IMR-90 (cell line): ENCODE measurements around the gene LAMC3. TPM values are rescaled to one million over a fixed set of nuclear protein-coding genes. Genes with fewer than 3 reads are reported as not detected.

Source experiments
- ATAC-seq: fragments of 200-7000 bp; cut with Tn5 transposase; 2 replicates; pipeline ENCODE4 v1.9.1; 2020; ENCODE audit warnings: low read depth, mild to moderate bottlenecking, moderate library complexity
- BruUV-seq: library from RNA; stranded (reverse); fragments of 400-500 nt; replicated peaks from 2 replicates; lab custom pipeline; 2021; lab: Mats Ljungman, UMichigan
- CTCF ChIA-PET: fragments of 300-600 bp; formaldehyde crosslinking; extraction: SDS; loops from one replicate; lab custom pipeline; 2021; ENCODE audit warnings: antibody characterized with exemption; lab: Yijun Ruan, JAX
- POLR2A ChIA-PET: fragments of 300-600 bp; sonication (Branson Sonifier 250); formaldehyde crosslinking; loops from one replicate; lab custom pipeline; 2022; ENCODE audit warnings: antibody characterized with exemption; ENCODE audit not compliant: unreplicated experiment; lab: Charles Lee
- DNase-seq: peaks from one replicate; pipeline ENCODE4 v3.0.0; 2013
- H2AFZ ChIP-seq: replicated peaks from 2 replicates; pipeline ENCODE3; 2013; ENCODE audit warnings: low read length, mild to moderate bottlenecking; ENCODE audit not compliant: poor library complexity
- H2AK5ac ChIP-seq: 2 replicates; pipeline ENCODE4 v1.6.1; 2013; ENCODE audit warnings: low read depth, low read length, inconsistent platforms
- H2AK9ac ChIP-seq: replicated peaks from 2 replicates; pipeline ENCODE3; 2013; ENCODE audit warnings: mild to moderate bottlenecking, low read depth, low read length, moderate library complexity; ENCODE audit not compliant: poor library complexity
- H2BK120ac ChIP-seq: 2 replicates; pipeline ENCODE4 v1.6.1; 2013; ENCODE audit warnings: low read depth, low read length, inconsistent platforms
- H2BK15ac ChIP-seq: 3 replicates; pipeline ENCODE4 v1.6.1; 2013; ENCODE audit warnings: low read depth, low read length, inconsistent platforms
- H2BK20ac ChIP-seq: 2 replicates; pipeline ENCODE4 v1.6.1; 2013; ENCODE audit warnings: low read depth, mild to moderate bottlenecking, inconsistent platforms, low read length, moderate library complexity
- H2BK5ac ChIP-seq: 2 replicates; pipeline ENCODE4 v1.6.1; 2013; ENCODE audit warnings: mild to moderate bottlenecking, low read depth, low read length, inconsistent platforms; ENCODE audit not compliant: poor library complexity, severe bottlenecking
- H3K14ac ChIP-seq: replicated peaks from 2 replicates; pipeline ENCODE4 v1.6.1; 2013; ENCODE audit warnings: low read depth, low read length, inconsistent platforms
- H3K18ac ChIP-seq: 2 replicates; pipeline ENCODE4 v1.6.1; 2013; ENCODE audit warnings: low read depth, low read length, control low read depth
- H3K23ac ChIP-seq: 2 replicates; pipeline ENCODE4 v1.6.1; 2013; ENCODE audit warnings: low read depth, low read length, inconsistent platforms
- H3K27ac ChIP-seq: 2 replicates; pipeline ENCODE4 v1.5.1; 2013; ENCODE audit warnings: mild to moderate bottlenecking, control low read depth, low read length; ENCODE audit not compliant: insufficient read depth
- H3K27me3 ChIP-seq: 2 replicates; pipeline ENCODE4 v1.6.1; 2013; ENCODE audit warnings: low read length; ENCODE audit not compliant: control insufficient read depth, insufficient read depth
- H3K36me3 ChIP-seq: 2 replicates; pipeline ENCODE4 v1.6.1; 2013; ENCODE audit warnings: low read length, mixed read lengths; ENCODE audit not compliant: control insufficient read depth, insufficient read depth
- H3K4ac ChIP-seq: 2 replicates; pipeline ENCODE4 v1.6.1; 2013; ENCODE audit warnings: low read depth, low read length, inconsistent platforms
- H3K4me1 ChIP-seq: 2 replicates; pipeline ENCODE4 v1.6.1; 2013; ENCODE audit warnings: low read length, mixed read lengths; ENCODE audit not compliant: control insufficient read depth, insufficient read depth
- H3K4me2 ChIP-seq: 2 replicates; pipeline ENCODE4 v1.6.1; 2013; ENCODE audit warnings: low read depth, mild to moderate bottlenecking, control low read depth, low read length, moderate library complexity
- H3K4me3 ChIP-seq: 2 replicates; pipeline ENCODE4 v1.5.1; 2013; ENCODE audit warnings: low read depth, mild to moderate bottlenecking, control low read depth, low read length, moderate library complexity; ENCODE audit not compliant: insufficient read depth
- H3K56ac ChIP-seq: 2 replicates; pipeline ENCODE4 v1.6.1; 2013; ENCODE audit warnings: low read length, inconsistent platforms; ENCODE audit not compliant: insufficient read depth; ENCODE audit errors: extremely low read depth
- H3K79me1 ChIP-seq, 2 experiments: 2 replicates each; pipeline ENCODE4 v1.6.1; 2013; ENCODE audit warnings: low read length in 2 of 2, inconsistent platforms in 1 of 2, low read depth in 1 of 2
- H3K9ac ChIP-seq: 2 replicates; pipeline ENCODE4 v1.6.1; 2013; ENCODE audit warnings: low read depth, low read length, control low read depth
- H3K9me1 ChIP-seq: 2 replicates; pipeline ENCODE4 v1.6.1; 2013; ENCODE audit warnings: low read length, inconsistent platforms; ENCODE audit not compliant: insufficient read depth
- H3K9me3 ChIP-seq: 2 replicates; pipeline ENCODE4 v1.6.1; 2013; ENCODE audit warnings: low read length; ENCODE audit not compliant: control insufficient read depth, insufficient read depth
- H4K20me1 ChIP-seq: 2 replicates; pipeline ENCODE4 v1.6.1; 2013; ENCODE audit warnings: low read length, inconsistent platforms; ENCODE audit not compliant: insufficient read depth
- H4K5ac ChIP-seq: 2 replicates; pipeline ENCODE4 v1.6.1; 2013; ENCODE audit warnings: mild to moderate bottlenecking, low read depth, low read length, control low read depth
- H4K8ac ChIP-seq, 2 experiments: 2 replicates each; pipeline ENCODE4 v1.6.1; 2013; ENCODE audit warnings: low read depth in 2 of 2, low read length in 2 of 2, control low read depth in 1 of 2, inconsistent platforms in 1 of 2
- H4K91ac ChIP-seq: 2 replicates; pipeline ENCODE4 v1.6.1; 2013; ENCODE audit warnings: low read depth, low read length, inconsistent platforms; ENCODE audit not compliant: insufficient read depth
- CTCF ChIP-seq: conservative IDR thresholded peaks from 2 replicates; pipeline ENCODE4 v1.5.1; 2012; ENCODE audit warnings: mild to moderate bottlenecking, low read depth, low read length, improper control_type of control experiment
- ELK1 ChIP-seq: fragments of 150-350 bp; IDR thresholded peaks from 2 replicates; pipeline ENCODE4 v1.6.1; 2016; ENCODE audit warnings: low read depth, mild to moderate bottlenecking, low read length, moderate library complexity, borderline replicate concordance
- FOS ChIP-seq: fragments of 150-350 bp; IDR thresholded peaks from 2 replicates; pipeline ENCODE4 v1.6.1; 2016; ENCODE audit warnings: low read depth, low read length
- MAFK ChIP-seq: IDR thresholded peaks from 2 replicates; pipeline ENCODE4 v1.6.1; 2012; ENCODE audit warnings: low read depth, low read length, improper control_type of control experiment
- MAZ ChIP-seq: IDR thresholded peaks from 2 replicates; pipeline ENCODE4 v1.6.1; 2012; ENCODE audit warnings: low read depth, mild to moderate bottlenecking, low read length, improper control_type of control experiment, moderate library complexity, borderline replicate concordance
- MXI1 ChIP-seq: IDR thresholded peaks from 2 replicates; pipeline ENCODE4 v1.6.1; 2012; ENCODE audit warnings: low read depth, mild to moderate bottlenecking, low read length, moderate library complexity, borderline replicate concordance
- POLR2A ChIP-seq: IDR thresholded peaks from 2 replicates; pipeline ENCODE4 v1.6.1; 2012; ENCODE audit warnings: mild to moderate bottlenecking, low read depth, low read length
- RAD21 ChIP-seq: IDR thresholded peaks from 2 replicates; pipeline ENCODE4 v1.6.1; 2012; ENCODE audit warnings: low read length, improper control_type of control experiment
- RCOR1 ChIP-seq: IDR thresholded peaks from 2 replicates; pipeline ENCODE4 v1.6.1; 2012; ENCODE audit warnings: mild to moderate bottlenecking, low read length, improper control_type of control experiment; ENCODE audit not compliant: insufficient replicate concordance
- USF2 ChIP-seq: fragments of 150-350 bp; IDR thresholded peaks from 2 replicates; pipeline ENCODE4 v1.6.1; 2017; ENCODE audit warnings: mild to moderate bottlenecking, antibody characterized with exemption, low read length, low read depth
- WGBS, 2 experiments: methylation state at CpG; one replicate each; pipeline versions ENCODE4 v1.1.5 to v1.1.7; 2013; ENCODE audit warnings: missing lambda C conversion rate in 2 of 2; ENCODE audit not compliant: insufficient read length in 1 of 2; ENCODE audit errors: extremely low coverage in 2 of 2; 5-methylcytosine and 5-hydroxymethylcytosine counted together
- dilution Hi-C: fragments of 300-500 bp; cut with HindIII; formaldehyde crosslinking; loops from one replicate; pipeline ENCODE4 v1.14.3; 2018; ENCODE audit warnings: low sequenced_read_pairs; ENCODE audit not compliant: unreplicated experiment
- in situ Hi-C: fragments of 300-500 bp; cut with MboI; formaldehyde crosslinking; loops from 3 replicates; pipeline ENCODE4 v1.14.3; 2019; ENCODE audit warnings: low sequenced_read_pairs, inconsistent platforms, mixed read lengths
- intact Hi-C: fragments of 100-400 bp; cut with micrococcal nuclease; formaldehyde crosslinking; loops from 2 replicates; pipeline ENCODE4 v1.10.0; 2022
- polyA plus RNA-seq, 3 experiments: library from polyadenylated mRNA; depleted of rRNA; stranded (reverse); fragments of >200 nt; gene quantifications; 2 replicates each; pipeline ENCODE4 v1.2.3, GENCODE V29; 2012; ENCODE audit warnings: low replicate concordance in 1 of 3
- total RNA-seq: library from RNA; depleted of rRNA; stranded (reverse); fragments of >200 nt; gene quantifications from 2 replicates; pipeline ENCODE4 v1.2.3, GENCODE V29; 2012

Gene LAMC3
- total and polyA plus RNA-seq, 2 of the 4 experiments (the other 2 are of a cell fraction): not detected

- CTCF ChIA-PET: no interaction called here
- H3K4me2 ChIP-seq: no peak overlapping the region
- in situ Hi-C loops (no loop called here), intact Hi-C loops (no loop called here), dilution Hi-C loops (no loop called here)
- no peak overlapping the region for H3K9ac ChIP-seq
- POLR2A ChIA-PET: no interaction called here
- no peak overlapping the region for H3K23ac ChIP-seq
- no peak overlapping the region for H3K4ac ChIP-seq
- H3K79me1 ChIP-seq: no peaks in the 10 kb centered on the region
- no peak overlapping the region for H2BK5ac ChIP-seq
- no peak overlapping the region for H2AK5ac ChIP-seq
- WGBS, 2 experiments: 80% methylated on average over 1 of the region's 11 CpGs; no CpG with 5 or more reads in 1 of the 2 experiments
- H4K20me1 ChIP-seq: no peaks in the 10 kb centered on the region
- TF ChIP-seq RAD21 (no peak), USF2 (no peak), FOS (no peak), POLR2A (no peak), CTCF (no peak), RCOR1 (no peak), MXI1 (no peak), ELK1 (no peak), MAZ (no peak), MAFK (no peak)
- H3K9me3 ChIP-seq: no peaks in the 10 kb centered on the region
- DNase-seq (no peak), ATAC-seq (no peak)
- H3K36me3 ChIP-seq: no peaks in the 10 kb centered on the region
- peaks cover 35% of the 10 kb centered on the region for H3K27me3 ChIP-seq
- no peaks in the 10 kb centered on the region for H3K9me1 ChIP-seq
- H2AK9ac ChIP-seq: no peak overlapping the region
- H2BK20ac ChIP-seq: no peak overlapping the region
- no peak overlapping the region for H2AFZ ChIP-seq
- H3K4me3 ChIP-seq: no peak overlapping the region
- H3K56ac ChIP-seq: no peak overlapping the region
- BruUV-seq: no TSS peak
- H4K91ac ChIP-seq: no peak overlapping the region
- no peak overlapping the region for H4K8ac ChIP-seq
- no peak overlapping the region for H3K18ac ChIP-seq
- H3K27ac ChIP-seq: no peak overlapping the region
- H2BK15ac ChIP-seq: no peak overlapping the region
- no peak overlapping the region for H2BK120ac ChIP-seq
- no peak overlapping the region for H4K5ac ChIP-seq
- H3K4me1 ChIP-seq: 0 out of 2 replicates have a peak, but pooled peaks cover 2% of the 10 kb centered on the region
- H3K14ac ChIP-seq: no peak overlapping the region
Measured at GRCh38 chr9:131101207-131101964, 92.4 kb downstream of the LAMC3 start.
